Stimulated activated CD8-positive, alpha-beta memory T cell treated with anti-CD3 and anti-CD28 coated beads, Interleukin-7, amount 100 ng/mL, for 1 hour (primary cell): ENCODE data around the gene USP16.
"Not testable (repeated sequence)": the region's sequence is repeated elsewhere in the genome, so short reads cannot be mapped to it uniquely, and the experiment has no call there.

Source experiments
- DNase-seq, 2 donors: peaks; one replicate each; pipeline ENCODE4 v3.0.0-alpha.2; 2020; ENCODE audit warnings: low read depth in 2 of 2

USP16 gene

DNA sequence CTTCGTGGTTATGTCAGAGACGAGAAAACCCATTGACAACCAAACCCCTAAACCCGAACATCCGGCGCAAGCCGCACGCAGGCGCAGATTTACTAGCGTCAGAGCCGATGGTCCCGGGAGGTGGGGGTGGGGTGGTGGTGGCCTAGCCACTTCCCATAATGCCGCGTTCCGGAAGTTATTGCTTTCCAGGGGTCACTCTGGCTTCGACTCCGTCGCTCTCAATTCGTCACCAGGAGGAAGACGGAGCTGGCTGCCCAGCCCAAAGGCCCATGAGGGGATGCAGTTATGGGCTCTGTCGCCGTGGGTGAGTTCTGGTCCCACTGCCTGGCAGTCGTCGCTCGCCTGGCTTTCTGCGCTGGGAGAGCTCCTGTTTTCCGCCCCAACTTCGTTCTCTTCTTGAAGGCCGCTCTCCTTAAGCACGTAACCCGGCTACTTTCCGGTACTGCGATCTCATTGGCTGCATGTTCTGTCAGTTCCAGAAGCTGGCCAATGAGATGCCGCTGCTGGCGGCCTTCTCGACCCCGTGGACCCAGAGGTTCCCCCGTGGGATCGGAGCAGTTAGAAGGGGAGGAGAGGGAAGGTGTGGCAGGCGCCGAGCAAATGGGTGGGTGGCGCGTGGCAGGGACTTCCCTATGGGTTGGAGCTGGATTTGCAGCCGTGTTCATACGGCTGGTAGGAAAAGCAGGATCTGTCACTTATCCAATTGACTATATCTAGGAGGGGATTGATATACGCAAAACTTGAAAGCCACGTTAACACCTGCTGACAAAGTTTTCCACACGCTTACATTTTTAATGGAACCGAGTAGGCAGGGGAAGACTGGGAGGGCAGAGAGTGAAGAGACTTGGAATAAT, at the start of gene USP16:
TSS of gene USP16 (plus strand) at position 195 of the 854 bp plus-strand sequence. CDS start 3,246 bp downstream, outside the sequence.
- peak; percentile 85 to 90 for DNase-seq

DNA sequence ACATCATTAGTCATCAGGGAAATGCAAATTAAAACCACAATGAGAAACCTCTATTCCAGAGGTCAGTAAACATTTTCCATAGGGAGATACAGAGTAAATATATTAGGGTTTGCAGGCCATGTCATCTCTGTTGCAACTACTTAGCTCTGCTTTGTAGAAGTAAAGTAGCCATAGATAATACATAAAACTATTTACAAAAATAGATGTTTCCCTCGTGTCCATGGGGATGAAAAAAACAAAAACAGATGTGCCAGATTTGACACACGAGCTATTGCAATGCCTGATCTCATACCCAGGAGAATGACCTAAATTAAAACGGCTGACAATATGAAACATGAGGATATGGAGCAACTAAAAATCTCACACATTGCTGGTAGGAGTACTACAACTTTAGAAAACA, 49.1 kb upstream of the USP16 start:
- DNase-seq = no peak

DNA sequence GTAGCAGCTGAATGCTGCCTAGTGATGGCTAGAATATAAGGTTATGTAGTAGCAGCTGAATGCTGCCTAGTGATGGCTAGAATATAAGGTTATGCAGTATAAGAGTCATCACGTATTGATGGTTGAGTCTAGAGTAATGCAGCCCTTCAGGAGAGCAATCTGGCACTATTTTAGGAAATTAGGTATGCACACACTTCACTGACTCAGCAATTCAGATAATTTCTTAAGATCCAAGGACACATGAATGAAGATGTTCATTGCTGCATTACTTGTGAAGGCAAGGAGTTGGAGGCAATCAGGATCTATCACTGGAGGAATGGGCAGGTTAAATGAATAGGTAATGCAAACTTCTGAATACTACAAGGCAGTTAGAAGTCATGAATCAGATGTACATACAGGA, 45.4 kb upstream of the USP16 start:
- DNase-seq = no peak

DNA sequence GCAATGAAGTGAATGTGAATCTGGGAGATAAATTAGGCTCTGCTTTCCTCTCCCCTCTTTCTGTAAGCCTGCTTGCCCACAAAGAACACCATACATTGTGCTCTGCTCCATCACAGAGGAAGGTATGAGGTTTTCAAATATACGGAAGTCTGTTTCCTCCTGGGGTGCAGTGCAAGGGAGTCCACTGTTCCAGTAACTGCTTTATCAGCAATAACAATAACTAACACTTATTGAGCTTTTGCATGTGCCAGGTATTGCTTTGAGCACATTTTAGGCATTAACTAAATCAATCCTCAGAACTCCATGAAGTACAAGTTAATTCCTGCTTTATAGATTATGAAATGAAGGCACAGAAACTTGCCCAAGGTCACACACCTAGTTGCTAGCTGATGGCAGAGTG, 41.8 kb upstream of the USP16 start:
- DNase-seq = no peak

DNA sequence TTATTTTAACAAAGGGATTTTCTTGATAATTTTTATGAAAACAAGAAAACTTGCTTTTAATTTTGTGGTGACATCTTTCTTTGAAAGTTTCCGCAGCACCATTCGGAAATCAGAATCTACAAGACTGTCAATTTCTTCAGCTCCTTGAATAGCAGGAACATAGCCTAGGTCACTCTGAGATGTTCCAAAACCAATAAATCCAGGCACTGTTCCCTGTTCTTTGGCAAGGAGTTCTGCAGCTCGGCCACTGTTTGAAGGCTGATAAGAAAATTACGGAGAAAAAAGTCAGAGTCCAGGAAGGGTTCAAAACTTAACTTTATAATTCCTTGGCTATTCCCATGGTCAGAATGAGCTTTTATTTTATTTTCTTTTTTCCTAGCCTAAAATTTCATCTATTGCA, 37.8 kb upstream of the USP16 start:
- DNase-seq = no peak

DNA sequence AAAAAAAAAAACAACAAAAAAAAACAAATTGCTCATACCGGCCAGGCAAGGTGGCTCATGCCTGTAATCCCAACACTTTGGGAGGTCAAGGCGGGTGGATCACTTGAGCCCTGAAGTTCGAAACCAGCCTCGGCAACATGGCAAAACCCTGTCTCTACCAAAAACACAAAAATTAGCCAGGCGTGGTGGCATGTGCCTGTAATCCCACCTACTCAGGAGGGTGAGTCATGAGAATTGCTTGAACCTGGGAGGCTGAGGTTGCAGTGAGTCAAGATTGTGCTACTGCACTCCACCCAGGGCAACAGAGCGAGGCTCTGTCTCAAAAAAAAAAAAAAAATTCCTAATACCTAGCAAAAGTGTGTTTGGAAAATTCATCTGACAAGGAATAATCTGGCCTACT, 36.3 kb upstream of the USP16 start:
- DNase-seq = not testable (repeated sequence)

DNA sequence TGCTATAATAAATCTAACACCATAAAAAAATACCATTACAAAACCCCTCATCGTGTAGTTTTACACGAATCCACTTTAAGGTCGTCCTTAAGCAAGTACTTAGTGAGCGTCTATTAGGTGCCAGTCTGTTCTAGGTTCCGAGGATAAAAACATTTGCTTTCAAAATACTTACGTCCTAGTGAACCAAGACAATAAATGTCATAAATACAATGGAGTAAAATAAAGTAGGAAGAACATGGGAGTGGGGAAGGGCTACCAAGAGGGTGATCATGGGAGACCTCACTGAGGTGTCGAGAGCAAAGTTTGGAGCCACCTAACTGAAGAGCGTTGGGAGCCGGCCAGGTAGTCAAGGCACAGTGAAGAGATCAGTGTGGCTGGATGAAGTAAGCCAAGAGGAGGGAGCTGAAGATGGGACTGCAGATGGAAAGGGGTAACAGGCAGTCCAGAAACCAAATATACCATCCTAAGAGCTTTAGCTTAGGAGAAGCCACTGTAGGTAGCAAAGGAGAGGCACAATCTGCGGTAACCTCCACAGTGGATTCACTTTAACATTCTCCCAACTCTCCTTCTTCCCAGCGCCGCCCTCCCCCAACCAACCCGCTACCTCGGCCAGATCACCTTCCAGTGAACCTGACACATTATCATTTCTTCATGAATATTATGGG, 32.5 kb upstream of the USP16 start:
- no peak for DNase-seq

DNA sequence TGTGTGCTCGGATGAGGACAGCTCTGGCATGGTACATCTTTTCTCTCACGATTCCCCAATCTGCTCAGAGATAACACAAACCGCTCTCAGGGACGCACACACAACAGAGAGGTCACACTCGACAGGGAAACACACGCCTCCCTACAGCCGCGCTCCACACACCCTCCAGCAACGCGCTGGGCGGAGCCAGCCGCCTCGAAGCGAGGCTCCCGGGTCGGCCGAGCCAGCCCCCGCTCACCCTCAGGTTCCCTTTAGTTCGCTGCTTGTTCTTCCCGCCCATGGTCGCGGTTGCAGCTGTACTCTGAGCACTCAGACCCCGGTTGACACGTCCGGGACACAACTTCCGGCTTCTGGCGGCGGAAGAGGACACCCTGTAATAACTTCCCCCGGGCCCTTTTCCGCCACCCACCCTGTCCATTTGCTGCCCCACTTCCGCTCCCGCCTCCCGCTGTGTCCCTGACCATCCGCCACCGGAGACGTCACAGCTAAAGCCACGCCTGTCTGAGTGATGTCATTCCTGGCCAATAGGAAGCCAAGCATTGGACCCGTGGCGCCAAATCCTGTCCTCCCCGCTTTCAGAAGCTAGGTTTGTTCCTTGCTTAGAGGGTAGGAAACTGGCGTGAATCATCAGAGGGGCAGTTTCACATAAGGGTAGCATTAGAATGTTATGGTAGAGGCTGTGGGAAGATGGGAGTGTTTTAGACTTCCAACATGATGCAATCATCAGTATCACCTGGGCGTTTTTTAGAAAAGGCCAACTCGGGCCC, 31.8 kb upstream of the USP16 start, which contains the start of gene LTN1:
TSS of gene LTN1 (minus strand) at position 352 of the 767 bp plus-strand sequence. CDS start at position 280, 72 bp downstream.
- peak; percentile 97 to 98 for DNase-seq

DNA sequence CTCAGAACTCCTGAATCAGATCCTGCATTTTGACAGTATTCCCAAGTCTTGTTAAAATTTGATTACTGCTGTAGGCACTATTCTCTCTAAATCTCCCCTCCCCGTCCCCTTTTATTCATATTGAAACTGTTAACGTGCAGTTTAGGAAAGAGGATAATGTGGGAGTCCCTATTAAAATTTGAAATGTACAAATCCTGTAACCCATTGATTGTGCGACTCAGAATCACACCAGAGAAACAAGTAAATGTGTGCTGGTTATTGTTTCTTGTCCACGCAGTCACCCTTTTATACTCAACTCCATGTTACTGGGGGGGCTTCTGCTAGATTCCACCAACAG, 31.2 kb upstream of the USP16 start:
- DNase-seq = no peak

DNA sequence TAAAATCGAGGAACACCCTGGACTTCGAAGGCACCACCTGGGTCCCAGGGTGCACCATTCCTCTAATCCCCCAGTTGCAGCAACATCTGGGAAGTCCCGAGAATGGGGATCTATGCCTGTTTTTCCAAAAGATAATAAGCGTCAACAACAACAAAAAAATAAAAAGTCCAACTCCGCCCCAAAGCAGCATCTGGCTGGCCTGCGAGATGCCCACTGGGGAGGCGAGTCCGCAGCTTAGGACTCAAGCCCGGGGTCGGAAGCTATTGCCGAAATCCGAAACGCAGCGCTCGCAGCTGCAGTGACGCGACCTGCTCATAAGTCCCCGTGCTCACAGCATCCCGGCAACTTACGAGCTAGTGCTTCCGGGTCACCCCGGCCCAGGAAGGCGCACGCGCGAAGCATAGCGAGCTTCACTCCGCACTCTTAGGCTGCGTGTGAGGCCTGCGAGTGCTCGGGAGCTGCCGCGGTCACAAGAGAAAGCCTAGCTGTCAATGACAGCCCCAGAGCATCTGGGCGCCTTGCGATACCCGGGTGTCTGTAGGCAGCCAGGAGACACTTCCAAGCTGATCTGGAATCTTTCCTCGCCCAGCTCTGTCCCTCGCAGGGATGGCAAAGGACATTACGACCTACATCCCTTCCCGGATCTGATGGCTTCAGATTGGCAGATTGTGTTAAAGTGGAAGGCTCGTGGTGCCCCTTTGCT, 21.9 kb upstream of the USP16 start:
- DNase-seq = peak; percentile 84 to 91

DNA sequence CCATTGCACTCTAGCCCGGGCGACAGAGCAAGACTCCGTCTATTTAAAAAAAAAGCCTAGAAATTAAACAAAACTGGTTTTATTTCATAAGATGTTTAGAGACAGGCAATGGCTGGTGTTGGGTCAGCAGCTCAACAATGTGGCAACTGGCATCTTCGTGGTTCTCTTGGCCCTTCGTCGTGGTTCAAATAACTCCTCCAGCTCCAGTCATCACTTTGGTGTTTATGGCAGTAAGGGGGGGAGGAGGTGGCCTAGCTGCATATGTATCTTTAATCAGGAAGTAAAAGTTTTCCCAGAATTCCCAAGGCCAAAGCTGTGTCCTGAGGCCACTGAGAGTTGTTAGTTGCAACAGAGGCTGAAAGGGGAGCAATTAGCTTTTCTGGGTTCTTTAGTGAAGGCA, 18.8 kb upstream of the USP16 start:
- DNase-seq = no peak

DNA sequence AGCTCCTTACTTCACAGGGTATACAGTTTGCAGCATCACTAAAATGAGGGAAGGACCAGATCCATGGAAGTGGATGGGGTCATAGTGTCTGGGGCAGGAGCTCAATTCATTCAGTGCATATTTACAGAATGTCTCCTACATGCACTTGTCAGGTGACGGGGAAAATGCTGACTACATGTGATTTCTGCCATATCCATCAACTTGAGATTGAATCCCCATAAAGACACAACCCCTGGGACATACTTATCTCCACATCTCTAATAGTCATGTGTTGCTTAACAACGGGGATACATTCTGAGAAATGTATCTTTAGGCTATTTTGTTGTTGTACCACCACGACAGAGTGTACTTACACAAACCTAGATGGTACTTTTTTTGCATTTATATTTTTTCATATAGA, 17.3 kb upstream of the USP16 start:
- DNase-seq = no peak

DNA sequence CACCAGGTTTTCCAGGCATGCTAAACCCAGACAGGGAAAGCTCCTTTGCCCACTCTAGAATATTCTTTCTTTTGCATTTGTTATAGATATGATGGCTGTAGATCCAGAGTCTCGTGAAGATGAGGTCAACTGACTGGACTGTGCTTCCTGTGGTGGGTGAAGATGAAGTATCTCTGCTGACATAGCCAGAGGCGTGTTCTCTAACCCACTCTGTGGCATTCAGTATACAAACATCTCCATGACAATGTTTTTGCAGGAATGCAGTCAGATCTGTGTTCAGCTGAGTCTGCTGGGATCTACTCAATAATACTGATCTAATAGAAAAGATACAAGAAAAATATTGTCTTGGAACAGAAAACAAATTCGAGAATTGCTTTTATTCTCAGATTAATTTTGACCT, 16.7 kb upstream of the USP16 start:
- DNase-seq = no peak

DNA sequence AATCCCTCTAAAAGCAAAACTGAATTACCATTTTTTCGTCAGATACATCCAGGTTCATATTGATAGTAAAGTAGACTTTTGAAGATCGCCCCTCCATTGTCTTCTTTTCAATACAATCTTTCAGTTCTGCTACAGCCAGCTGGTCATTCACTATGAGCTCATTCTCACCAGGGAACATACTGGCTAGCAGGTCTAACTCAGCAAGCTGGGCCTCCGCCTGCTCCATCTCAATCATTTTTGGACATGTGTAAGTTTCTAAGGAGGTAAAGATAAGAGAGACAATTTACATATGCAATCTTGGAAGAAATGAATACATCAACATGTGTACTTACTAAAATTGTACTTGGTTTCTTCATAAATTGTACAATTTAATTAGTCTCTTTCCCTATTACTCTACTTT, 16.1 kb upstream of the USP16 start:
- no peak for DNase-seq

DNA sequence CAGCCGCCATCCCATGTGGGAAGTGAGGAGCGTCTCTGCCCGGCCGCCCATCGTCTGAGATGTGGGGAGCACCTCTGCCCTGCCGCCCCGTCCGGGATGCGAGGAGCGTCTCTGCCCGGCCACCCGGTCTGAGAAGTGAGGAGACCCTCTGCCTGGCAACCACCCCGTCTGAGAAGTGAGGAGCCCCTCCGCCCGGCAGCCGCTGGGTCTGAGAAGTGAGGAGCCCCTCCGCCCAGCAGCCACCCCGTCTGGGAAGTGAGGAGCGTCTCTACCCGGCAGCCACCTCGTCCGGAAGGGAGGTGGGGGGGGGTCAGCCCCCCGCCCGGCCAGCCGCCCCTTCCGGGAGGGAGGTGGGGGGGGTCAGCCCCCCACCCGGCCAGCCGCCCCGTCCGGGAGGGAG, 13.2 kb upstream of the USP16 start:
- DNase-seq = not testable (repeated sequence)

DNA sequence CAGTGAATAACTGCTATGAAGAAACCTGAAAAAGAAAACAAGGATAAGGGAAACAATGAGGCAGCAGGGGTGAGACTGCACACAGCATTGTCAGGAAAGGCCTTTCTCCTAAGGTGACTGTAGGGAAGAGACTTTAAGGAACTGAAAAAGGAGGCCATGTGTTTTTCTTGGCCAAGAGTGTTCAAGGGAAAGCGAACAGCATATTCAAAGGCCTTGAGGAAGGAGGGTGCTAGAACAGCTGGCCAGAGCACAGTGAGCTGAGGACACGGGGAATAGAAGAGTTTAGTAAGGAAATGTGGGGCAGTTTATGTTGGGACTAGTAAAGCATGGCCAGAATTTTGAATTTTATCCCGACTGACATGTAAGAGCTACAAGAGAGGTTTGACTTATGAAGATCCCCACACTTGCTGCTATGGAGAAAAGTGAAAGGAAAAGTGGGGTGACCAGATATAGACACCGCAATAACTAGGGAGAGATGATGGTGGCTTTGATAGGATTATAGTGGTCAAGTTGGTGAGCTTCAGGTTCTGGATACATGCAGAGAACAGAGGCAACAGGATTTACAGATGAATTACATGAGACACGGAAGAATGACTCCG, 6.7 kb upstream of the USP16 start:
- no peak for DNase-seq

DNA sequence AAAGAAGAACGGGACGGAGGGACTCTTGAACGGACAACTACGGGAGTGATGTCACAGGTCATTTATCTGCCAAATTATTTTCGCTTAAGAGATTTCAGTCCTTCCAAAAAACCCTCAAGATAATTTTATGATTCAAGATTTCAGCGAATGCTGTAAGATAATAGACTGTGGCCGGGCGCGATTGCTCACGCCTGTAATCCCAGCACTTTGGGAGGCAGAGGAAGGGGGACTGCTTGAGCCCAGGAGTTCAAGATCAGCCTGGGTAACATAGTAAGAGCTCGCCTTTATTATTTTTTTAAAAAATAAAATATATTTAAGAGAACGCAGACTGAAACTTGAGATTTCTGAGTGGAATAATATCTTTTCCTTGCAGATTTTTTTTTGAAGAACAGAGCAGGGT, 5.9 kb upstream of the USP16 start:
- DNase-seq = no peak

DNA sequence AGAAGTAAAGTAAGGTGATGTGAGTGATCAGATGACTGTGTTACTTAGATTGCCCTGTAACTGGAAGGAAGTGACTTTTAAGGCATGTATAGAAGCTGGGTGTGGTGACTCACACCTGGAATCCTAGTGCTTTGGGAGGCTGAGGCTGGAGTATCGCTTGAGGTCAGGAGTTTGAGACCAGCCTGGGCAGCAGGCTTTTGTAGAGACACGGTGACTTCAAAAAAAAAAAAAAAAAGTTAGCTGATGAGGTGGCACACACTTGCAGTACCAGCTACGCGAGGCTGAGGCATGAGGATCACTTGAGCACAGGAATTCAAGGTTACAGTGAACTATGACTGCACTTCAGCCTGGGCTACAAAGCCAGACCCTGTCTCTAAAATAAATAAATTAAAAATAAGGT, 2.3 kb upstream of the USP16 start:
- DNase-seq = no peak

DNA sequence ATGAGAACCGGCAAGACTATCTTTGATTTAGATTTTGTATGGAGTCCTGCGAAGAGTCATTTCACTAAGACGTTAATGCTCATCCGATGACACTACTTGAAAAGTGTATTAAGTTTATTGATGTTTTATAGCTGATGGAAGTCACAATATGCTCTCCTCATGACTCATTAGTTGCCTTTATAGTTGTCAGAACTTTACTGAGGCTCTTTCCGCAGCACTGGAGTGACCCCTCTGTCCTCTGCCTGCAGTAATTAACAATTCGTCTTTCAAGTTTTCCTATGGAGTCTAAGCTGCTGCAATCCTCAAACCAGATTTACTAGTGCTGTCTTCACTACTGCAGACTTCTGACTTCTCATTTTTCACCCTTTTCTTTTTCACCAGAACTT, 853 bp downstream of the USP16 start:
- no peak for DNase-seq

DNA sequence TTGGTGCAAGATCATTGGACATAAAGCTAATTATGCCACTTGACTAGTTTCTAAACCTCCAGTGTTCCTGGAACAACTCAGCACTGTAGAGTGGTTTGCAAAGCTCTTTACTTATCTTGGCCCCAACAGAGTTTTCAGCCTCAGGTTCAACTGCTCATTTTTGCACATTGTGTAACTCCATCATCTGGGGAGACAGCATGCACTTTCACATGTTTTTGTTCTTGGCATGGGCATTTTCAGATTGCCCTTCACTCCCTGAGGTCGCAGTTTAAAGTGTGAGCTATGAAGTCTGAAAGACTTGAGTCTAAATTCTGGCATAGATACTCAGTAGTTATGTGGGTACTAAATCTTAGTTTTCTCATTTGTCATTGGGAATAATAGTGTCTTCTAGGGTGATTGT, 5.1 kb downstream of the USP16 start:
- DNase-seq = no peak

DNA sequence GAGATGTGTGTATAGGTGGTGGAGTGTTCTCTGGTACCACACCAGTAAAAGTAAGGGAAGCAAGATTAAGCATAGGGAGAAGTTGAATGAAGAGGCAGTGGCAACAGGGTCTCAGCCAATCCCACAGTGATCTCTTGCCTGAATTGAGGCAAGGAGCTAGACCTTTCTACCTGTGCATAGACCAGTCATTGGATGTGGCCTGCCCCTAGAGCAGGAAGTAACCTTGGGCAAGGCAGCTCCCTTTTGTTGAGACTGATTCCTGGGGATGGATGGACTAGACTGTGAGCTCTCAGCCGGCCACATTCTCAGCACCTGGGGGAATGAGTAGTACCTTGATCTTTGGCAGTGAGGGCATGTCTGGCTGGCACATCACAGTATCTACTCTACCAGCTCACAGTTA, 6.4 kb downstream of the USP16 start:
- no peak for DNase-seq

DNA sequence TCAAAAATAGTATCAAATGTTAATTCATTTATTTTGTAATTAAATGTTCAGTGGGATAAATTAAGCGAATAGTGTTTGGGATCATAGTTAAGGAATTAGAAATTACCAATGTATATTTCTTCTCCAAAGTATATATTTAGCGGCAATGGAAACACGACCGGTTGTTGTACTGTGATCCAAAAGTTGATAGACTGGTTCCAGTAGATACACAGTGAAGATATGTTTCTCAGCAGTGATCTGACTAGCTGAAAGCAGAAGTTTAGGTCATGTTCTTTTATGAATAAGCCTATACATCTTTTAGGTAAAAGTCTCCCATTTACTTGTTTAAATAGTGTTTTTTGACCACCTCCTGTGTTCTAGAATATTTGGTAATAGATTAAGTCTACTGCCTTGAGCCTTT, 8.8 kb downstream of the USP16 start:
- DNase-seq = no peak
